ENCODE data around the gene IRF7. TPM values are rescaled to one million over a fixed set of nuclear protein-coding genes. Genes with fewer than 3 reads are reported as not detected.
"Not testable (repeated sequence)": the region's sequence is repeated elsewhere in the genome, so short reads cannot be mapped to it uniquely, and the experiment has no call there.

The IRF7 gene
- total and polyA plus RNA-seq, 11 donors: 5.5 to 30.6 (median 14.9) TPM

DNA sequence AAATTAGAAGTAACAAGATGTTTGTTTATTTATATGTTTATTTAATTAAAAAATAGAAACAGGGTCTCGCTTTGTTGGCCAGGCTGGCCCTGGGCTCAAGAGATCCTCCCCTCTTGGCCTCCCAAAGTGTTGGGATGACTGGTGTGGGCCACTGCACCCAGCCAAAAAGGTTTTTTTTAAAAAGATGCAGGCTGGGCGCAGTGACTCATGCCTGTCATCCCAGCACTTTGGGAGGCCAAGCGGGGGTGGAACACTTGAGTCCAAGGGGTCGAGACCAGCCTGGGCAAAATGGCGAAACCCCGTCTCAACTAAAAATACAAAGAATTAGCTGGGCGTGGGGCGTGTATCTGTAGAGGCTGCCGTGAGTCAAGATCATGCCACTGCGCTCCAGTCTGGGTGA lies 34.7 kb upstream of the IRF7 start:
- Histone ChIP-seq H3K36me3 (peaks cover 0 to 43% (median 20%) of the 10 kb centered on the region in 9 donors), H3K4me3 (no peak overlapping the region), H3K9me3 (no peaks in the 10 kb centered on the region), H3K27me3 (no peaks in the 10 kb centered on the region), H3K27ac (no peak overlapping the region), H3K4me1 (no peaks in the 10 kb centered on the region)
- intact Hi-C loops (cut with DNase I): no loop called here
- WGBS, 4 donors: 93 to 98% (median 96%) methylated on average over 10 of the region's 10 CpGs
- DNase-seq (no peak), ATAC-seq (no peak)
- TF ChIP-seq POLR2A (IDR thresholded peaks at IDR 0.05): no peak
- TF ChIP-seq, protein P1, sequence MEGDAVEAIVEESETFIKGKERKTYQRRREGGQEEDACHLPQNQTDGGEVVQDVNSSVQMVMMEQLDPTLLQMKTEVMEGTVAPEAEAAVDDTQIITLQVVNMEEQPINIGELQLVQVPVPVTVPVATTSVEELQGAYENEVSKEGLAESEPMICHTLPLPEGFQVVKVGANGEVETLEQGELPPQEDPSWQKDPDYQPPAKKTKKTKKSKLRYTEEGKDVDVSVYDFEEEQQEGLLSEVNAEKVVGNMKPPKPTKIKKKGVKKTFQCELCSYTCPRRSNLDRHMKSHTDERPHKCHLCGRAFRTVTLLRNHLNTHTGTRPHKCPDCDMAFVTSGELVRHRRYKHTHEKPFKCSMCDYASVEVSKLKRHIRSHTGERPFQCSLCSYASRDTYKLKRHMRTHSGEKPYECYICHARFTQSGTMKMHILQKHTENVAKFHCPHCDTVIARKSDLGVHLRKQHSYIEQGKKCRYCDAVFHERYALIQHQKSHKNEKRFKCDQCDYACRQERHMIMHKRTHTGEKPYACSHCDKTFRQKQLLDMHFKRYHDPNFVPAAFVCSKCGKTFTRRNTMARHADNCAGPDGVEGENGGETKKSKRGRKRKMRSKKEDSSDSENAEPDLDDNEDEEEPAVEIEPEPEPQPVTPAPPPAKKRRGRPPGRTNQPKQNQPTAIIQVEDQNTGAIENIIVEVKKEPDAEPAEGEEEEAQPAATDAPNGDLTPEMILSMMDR (IDR thresholded peaks at IDR 0.05): no peak

DNA sequence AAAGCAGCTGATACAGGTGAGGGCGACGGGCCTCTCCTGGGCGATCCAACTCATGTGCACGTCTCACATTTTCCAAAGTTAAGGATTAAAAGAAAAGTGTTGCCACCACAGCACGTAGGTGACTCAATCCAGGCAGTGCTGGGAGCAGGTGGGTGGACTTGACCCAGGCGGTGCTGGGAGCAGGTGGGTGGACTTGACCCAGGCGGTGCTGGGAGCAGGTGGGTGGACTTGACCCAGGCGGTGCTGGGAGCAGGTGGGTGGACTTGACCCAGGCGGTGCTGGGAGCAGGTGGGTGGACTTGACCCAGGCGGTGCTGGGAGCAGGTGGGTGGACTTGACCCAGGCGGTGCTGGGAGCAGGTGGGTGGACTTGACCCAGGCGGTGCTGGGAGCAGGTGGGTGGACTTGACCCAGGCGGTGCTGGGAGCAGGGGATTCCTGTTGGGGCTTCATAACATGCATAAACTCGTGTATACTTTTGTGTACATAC lies 32.0 kb upstream of the IRF7 start:
- intact Hi-C loops (cut with DNase I); H3K4me1 ChIP-seq; H3K27me3 ChIP-seq; ATAC-seq; DNase-seq; H3K27ac ChIP-seq; H3K4me3 ChIP-seq; H3K9me3 ChIP-seq: not testable (repeated sequence)
- WGBS, 4 donors: 87 to 97% (median 93%) methylated on average over 10 to 11 of the region's 14 CpGs
- peaks cover 0 to 46% (median 28%) of the 10 kb centered on the region in 9 donors for H3K36me3 ChIP-seq

DNA sequence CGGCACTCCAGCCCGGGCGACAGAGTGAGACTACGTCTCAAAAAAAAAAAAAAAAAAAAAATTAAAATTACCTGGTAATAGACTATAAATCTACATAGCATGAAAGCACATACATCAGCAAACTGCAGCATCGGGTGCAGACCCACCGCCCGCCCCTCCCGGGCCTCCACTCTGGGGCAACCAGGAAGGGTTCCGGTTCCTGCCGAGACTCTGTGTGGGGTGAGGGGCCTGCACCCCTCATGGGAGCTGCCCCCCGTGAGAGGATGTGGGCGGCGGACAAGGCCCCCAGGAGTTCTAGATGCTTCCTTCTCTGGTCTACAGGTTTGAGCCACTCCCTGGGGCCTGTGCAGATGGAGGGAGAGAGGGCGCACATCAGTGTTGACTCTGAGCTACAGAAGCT lies 30.5 kb upstream of the IRF7 start:
- H3K9me3 ChIP-seq: no peaks in the 10 kb centered on the region
- H3K4me3 ChIP-seq: no peak overlapping the region
- H3K27ac ChIP-seq: no peak overlapping the region
- DNase-seq (peak in 1 of 5 donors; percentile 17), ATAC-seq (no peak)
- peaks cover 0 to 39% (median 29%) of the 10 kb centered on the region in 9 donors for H3K36me3 ChIP-seq
- TF ChIP-seq, protein P1 (IDR thresholded peaks at IDR 0.05): no peak
- H3K27me3 ChIP-seq: no peaks in the 10 kb centered on the region
- intact Hi-C loops (cut with DNase I): no loop called here
- WGBS, 4 donors: 85 to 91% (median 89%) methylated on average over 14 of the region's 14 CpGs
- H3K4me1 ChIP-seq: peaks cover 0 to 1% (median 0%) of the 10 kb centered on the region in 12 donors

DNA sequence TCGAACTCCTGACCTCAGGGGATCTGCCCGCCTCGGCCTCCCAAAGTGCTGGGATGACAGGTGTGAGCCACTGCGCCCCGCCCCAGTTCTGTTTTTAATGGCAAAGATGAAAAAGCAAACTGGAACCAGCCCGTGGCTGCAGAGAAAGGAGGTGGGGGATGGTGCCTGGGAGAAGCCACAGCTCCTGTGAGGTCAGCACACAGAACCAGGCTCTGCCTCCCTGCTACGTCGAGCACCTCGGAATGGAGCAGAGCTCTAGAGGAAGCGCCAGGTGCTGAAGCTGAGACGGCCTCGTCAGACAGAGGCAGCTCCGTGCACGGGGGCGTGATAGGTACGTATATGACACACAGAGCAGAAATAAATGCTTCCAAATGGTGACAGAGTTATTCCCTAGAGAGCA lies 29.8 kb upstream of the IRF7 start:
- intact Hi-C loops (cut with DNase I): no loop called here
- 86 to 92% (median 88%) methylated on average over 12 to 16 of the region's 16 CpGs for WGBS, 4 donors
- Histone ChIP-seq H3K4me3 (no peak overlapping the region), H3K27ac (no peak overlapping the region), H3K4me1 (peaks cover 0 to 8% (median 0%) of the 10 kb centered on the region in 12 donors), H3K27me3 (peaks cover 0 to 4% (median 0%) of the 10 kb centered on the region in 9 donors), H3K36me3 (peaks cover 0 to 34% (median 22%) of the 10 kb centered on the region in 9 donors), H3K9me3 (no peaks in the 10 kb centered on the region)
- TF ChIP-seq POLR2A (IDR thresholded peaks at IDR 0.05): no peak
- TF ChIP-seq, protein P1 (IDR thresholded peaks at IDR 0.05): no peak
- DNase-seq: peak in 1 of 5 donors; percentile 9
- no peak for ATAC-seq

Measured in heart left ventricle (tissue), 16 donors.